GM19395 (cell line): ENCODE results near the gene SIM2.

Experiments
- ATAC-seq: cut with Tn5 transposase; IDR thresholded peaks from one replicate; pipeline ENCODE4 v1.9.1; 2021; ENCODE audit warnings: mild to moderate bottlenecking, moderate library complexity; ENCODE audit not compliant: unreplicated experiment

Gene SIM2

DNA sequence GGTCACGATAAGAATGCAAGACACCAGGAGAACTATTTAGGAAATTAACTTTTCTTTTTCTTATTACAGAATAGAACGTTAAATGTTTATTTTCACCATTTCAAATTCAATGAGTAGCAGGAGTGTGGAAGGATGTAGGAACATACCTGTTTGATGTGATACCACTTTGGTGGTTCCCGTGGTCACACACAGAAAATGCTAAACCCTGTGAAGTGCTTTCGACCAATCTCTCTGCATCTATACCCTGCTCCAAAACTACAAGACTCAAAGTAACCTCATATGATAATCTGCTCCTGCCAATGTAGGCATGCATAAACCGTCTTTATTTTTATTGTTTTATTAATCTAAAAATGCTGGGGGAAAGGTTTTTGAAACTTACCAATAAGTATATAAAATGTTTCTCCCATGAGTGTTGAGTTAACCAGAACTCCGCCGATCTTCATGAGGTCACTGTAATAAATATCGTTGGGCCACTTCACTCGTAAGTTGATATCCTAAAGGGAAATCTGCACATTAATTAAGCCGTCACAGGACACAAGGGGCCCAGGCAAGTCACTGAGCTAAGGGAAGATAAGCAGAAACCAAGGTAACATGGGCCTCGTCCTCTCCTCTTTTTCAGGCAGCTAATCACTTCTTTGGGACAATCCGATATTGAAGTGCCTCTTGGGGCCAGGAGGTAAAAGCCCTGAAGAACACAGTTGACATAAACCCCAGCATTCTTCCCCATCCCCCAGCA is 60.6 kb downstream of the SIM2 start:
- ATAC-seq, result no peak

DNA sequence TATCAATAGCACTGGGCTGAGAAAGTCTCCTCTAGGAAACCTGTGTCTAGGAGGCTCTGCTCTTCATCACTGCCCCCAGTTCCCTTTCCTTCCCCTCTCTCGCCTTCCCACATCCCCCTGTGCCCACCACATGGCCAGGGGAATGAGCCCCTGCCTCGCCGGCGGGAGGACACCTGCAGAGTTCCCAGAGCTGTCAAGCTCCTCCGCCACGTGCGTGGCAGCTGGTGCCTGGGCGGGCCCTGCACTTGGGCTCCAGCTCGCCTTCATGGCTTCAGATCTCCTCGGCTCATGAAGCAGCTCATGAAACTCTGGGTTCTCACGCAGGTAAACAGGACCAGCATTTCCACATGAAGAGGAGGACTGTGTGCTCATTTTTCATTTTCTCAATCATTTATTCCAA is 62.8 kb downstream of the SIM2 start:
- ATAC-seq, result no peak

DNA sequence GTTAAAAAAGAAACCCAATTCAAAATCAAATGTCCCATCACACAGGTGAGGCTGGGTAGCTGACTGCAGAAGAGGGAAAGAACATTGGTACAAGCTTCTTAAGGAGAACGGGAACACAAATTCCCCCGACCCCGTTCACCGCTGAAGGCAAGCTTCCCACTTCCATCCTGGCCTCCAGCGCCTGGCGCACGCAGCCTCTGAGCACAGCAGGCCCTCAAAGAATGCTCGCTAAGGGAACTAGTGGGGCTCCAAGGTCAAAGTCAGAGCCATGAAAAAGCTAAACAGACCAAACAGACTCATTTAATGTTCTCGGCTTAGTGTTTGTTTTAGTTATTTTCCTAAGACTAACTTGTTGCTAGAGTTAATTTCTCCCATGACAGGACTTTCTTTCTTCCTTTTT is 63.7 kb downstream of the SIM2 start:
- no peak for ATAC-seq

DNA sequence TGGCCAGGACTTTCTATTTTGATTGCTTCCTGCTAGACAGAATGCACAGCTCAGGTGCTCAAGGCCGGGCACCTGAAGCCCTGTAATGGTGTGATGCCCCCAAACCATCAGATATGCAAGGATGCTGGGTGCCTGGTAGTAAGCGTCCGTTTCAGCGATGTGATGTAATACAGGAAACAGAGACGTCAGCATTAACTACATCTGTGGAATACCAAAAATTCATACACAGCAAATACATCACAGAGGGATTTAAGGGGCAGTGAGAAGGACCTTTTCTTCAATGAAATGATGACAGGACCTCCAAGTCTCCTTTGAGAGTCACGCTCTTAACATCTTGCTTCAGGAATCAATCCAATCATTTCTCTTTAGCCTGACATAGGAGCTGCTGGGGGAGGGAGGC is 64.4 kb downstream of the SIM2 start:
- ATAC-seq, result no peak

DNA sequence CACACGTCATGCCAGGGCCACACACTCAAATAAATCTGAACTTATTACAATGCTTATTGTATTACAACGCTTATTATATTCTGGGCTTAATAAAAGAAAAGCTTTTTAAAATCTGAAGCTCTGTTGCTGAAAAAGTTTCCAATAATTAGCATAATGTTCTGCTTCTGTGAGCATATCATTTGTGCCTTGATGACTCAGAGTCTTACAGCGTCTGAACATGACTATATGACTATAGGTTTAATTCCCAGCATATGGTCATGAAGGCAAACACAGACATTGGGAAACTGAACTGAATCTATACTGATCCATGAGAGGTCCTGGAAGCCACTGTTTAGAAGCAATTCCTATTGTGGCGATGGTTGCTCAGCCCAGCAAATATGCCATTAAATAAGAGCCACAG is 66.3 kb downstream of the SIM2 start:
- no peak for ATAC-seq

DNA sequence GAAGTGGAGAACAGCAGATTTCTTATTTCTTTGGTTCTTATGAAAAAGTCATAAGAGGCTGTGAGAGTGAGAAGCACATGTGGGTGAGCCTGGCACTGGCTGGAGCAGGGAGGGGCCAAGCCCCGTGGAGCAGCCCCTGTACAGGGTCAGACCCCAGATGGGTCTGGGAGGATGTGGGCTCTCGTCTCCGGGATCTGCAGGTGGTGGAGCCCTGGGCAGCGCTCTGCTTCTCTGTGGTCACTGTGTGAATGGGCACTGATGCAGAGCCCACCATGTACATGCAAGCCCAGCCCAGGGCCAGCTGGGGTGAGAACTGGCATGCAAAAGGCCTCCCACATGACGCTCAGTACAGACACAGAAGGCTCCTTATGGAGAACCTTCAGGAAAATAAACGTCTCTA is 67.6 kb downstream of the SIM2 start:
- ATAC-seq, result no peak

DNA sequence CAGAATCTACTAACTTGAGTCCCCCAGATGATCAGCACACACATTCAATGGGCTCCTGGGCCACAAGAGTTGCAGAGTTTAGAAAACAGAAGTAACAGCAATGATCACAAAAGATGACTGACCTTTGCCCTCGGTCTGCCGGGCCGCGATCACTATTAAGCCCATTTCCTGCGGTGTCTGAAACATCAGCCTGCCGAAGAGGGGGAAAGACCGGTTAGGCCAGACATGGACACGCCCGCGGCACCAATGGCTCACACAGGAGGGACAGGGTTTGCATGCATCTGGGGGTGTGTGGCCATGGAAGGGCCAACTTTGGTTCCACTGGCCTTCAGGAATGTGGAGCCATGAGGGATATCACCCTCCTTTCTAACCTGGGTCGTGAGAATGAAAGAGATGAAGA is 68.2 kb downstream of the SIM2 start:
- no peak for ATAC-seq

DNA sequence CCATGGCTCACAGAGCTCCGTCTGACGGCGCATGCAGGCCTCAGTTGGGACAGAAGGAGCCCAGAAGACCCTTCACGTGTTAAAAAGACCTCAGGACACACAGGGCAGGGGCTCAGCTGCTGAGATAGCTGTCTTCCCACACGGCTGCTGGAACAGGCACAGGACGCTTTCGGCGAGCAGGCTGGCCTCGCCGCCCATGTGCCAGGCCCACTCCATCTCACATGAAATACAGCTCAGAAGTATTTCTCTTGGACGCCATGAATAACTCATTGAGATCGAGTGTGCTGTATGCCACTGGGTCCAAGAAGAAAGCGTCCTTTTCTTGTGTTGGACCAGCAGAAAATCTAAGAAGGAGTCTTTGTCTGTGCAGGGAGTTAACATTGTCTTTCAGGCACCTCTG is 69.6 kb downstream of the SIM2 start:
- ATAC-seq, result no peak

DNA sequence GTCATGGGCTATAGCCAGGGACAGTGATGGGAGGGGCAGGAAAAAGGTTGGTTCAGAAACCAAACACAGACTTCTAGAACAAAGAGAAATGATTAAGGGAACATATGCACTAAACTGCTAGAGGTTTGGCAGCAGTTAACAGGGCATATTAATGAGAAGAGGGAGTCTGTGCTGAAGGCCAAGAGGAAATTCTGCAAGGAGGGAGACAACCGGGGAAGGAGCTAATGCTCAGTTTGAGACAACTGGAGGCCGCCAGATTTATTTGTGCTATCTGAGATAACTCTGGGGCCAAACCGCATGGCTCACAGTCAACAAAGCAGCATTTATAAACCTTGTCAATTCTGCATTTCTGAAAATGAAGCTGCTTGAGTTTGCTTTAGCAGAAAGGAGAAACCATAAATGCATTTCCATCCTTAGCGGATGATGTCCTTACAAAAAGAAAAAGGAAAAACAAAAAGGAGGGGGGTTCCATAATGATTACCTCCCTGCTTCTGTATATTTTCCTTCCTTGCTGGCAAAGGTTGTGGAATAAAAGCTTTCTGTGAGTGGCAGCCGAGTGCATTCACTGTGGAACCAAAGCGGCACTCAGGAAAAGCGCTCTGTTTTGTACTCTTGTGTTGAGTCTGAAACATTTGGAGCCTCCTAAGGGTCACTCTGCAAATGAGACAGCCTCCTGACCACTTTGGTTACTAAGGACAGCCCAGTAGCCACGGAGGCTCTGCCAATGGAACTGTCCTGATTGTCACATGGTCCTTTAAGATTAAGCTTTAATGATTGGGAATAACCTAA is 70.3 kb downstream of the SIM2 start:
- no peak for ATAC-seq

DNA sequence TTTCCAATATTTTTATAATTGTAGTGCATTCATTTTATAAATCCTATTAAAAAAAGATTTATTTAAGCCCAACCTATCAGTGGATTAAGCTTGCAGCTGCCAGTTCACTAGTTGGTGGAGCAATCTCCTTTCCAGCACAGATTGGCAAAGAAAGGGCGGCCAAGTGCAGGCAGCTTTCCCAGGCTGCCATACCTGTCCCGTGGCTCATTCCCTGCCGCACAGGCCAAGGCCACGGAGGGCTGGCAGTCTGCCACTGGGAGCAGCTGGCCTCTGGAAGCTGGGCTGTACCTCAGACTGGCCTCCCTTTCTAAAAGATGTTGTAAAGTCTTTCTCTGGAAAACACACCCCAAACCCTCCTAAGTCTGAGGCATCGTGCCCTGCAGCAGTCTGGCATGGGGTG is 74.2 kb downstream of the SIM2 start:
- no peak for ATAC-seq

DNA sequence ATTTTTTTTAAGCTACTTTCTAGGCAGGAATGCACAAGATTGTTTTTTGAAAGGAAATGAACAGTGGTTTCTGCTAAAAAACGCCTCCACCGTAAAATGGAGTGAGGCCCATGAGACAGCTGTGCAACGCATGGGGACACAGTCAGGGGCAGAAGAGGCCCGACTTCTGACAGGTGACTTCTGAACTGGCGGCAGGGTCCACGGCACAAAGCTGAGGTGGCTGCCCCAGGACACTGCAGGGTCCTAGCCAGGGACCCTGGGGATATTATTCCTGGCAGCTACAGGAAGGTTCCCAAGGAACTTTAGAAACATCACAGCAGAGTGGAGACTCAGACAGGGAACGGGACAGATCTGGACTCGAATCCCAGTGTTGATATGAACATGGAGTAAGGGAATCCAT is 75.1 kb downstream of the SIM2 start:
- ATAC-seq, result no peak

DNA sequence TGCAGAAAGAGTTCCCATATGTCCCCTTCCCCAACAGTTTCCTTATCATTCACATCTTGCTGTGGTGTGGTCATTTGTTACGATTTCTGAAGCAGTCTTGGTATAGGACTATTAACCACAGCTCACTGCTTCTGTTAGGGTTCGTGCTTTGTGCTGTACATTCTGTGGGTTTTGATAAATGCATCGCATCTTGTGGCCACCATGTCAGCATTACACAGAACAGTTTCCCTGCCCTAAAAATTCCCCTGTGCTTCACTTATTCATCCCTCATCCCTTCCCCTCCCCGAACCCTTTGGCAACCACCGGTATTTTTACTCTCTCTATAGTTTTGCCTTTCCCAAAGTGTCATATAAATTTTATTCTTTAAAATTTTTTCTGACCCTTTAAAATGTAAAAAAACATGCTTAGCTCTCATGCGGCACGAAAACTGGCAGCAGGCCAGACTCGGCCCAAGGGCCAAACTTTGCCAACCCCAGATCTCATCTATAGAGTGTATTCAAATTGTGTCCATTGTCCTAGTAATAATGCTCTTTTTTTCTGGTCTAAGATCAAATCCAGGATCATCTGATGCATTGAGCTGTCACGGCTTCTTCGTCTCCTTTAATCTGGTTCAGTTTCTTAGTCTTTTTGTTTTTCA is 78.2 kb downstream of the SIM2 start:
- ATAC-seq, result no peak

DNA sequence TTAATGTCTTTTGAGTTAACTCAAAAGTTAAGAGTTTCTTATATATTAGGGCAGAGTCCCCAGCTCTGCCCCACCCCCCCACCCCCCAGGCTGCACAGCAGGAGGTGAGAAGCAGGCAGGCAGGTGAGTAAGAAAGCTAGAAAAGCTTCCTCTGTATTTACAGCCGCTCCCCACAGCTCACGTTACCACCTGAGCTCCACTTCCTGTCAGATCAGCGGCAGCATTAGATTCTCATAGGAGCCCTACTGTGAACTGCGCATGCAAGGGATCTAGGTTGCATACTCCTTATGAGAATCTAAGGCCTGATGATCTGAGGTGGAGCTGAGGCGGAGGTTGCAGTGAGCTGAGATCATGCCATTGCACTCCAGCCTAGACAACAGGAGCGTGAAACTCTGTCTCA is 81.9 kb downstream of the SIM2 start:
- ATAC-seq, result no peak

DNA sequence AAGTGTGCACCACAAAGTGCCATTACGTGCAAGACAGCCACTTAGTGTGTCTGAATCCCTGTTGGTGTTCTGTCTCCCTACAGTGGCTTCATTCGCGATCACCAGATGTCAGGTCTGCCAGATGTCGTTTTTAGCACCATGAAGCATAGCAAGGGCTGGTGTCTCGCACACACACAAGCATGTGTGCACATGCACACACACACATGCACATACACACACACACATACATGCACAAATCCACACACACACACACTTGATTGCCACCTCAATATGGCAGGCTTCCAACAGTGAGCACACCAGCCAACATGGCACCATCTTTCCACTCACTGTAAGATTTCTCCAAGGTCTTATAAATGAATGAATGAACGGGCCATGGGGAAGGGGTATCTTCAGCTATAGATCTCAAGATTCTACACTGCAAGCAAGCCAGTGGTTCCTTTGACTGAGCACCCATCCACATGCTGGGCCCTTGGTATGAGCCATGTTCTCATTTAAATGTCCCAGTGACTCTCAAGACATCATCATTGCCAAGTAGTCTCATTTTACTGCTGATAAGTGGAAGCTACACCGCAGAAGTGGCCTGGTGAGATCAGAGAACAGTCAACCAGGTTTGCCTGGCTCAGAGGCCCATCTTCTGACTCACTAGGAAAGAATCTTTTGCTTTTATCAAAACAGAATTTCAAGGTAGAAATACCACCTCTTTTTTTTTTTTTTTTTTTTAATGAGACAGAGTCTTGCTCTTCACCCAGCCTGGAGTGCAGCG is 84.9 kb downstream of the SIM2 start:
- no peak for ATAC-seq

DNA sequence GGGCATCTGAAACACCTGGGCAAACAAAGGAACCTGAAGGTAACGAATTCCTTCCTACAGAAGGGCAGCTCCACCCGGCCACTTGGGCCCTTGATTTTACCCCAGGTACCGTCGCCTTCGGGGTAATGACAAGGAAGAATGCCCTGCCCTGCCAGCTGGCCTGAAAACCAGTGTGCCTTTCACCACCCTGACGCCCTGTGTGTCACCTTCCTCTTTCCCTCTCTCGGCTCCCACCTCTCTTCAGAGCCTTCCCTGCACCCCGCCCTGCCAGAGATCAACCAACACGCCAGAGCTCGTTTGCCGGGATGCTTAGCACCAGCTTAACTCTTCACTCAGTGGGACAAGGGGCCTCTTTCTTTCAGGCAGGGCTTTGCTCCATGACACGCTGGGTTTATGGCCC is 86.0 kb downstream of the SIM2 start:
- ATAC-seq, result no peak

DNA sequence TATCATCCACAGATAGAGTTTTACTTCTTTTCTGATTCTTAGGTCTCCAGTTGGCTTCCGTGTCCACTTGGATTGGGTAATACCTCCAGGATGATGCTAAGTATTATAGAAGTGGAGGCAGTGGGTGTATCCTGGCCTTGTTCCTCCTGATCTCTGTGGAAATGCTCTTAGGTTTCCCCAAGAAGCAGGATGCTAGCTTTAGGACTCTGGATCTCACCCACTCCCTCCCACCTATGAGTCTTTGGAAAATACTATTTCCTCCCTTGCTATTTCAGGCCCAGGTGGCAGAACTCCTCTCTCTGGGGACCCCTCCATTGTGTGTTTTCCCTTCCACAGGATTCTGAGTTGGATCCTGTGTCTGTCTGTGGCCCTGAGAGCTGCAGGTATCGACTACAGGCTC is 86.7 kb downstream of the SIM2 start:
- no peak for ATAC-seq

DNA sequence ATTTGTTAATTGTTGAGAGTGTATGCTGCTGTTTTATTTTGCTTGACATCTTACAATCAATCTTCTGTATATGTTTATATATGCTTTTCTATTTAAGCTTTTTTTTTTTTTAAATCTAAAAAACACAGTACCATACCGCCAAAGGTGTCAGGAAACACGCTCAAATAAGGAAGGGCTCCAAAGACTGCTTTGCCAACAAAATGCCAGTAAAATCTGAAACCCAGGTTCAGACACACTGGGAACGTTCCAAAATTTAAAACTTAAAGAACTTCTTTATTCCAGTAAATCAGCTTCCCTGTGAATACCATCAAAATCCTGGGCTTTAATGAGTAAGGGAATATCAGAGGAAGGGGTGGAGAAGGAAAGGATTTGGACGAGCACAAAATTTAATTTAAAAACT is 87.3 kb downstream of the SIM2 start:
- no peak for ATAC-seq

DNA sequence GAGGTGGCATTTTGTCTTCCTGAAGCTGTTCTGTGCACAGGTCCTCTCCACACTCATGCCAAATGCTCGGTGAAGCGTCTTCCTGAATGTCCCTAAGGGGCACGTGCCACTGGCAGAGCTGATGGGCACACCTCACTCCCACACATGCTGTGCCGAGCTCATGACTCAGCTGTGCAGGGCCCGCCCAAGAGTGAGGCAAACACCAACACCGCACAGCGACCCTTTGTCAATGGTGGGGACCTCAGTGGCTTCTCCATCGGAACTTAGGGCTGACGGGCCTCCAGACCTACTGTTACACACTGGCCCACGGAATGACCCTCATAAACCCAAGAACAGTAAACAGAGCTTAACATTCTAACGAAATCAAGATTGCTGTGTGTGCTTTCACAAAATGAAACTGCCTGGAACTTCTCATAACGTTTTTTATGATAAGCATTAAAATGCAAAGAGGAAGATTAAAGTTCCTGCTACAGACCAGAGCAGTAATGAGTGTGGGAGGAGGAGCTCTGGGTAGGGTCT is 89.3 kb downstream of the SIM2 start:
- ATAC-seq, result no peak

DNA sequence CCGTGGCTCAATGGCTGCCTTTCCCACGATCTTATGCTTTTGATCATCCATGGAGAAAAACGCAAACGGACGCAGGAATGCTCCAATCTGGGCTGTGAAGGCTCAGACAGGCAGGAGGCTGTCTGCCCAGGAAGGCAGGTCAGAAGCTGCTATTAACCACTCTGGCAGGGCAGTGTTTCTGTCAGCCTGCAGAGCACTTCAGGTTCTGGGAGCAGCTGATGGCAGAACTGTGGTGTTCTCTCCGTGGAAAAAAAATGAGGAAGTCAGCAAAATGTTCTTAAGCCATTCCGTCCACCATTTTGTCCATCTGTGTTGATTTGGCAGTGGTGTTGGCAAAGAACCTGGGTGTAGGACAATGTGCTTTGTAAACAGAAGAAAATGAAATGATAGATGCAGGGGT is 91.7 kb downstream of the SIM2 start:
- no peak for ATAC-seq

DNA sequence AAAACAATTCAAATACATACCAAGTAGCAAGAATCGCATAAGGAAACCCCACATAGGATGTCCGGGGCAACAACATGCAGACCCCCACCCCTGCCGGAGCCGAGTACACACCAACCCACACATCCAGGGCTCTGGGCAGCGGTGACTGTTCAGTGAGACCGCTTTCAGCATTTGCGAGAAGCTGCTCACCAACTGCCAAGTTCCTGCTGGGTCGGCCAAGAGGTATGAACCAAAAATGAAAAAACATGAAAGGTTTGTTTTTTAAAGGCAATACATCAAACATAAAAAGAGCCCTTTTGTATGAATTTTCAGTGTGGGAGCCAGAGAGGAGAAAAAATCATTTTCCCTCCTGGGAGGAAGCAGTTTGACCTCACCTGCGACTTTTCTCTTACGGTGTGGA is 92.3 kb downstream of the SIM2 start:
- ATAC-seq, result no peak
